Neural cell (in vitro differentiated cells): ENCODE measurements around the gene PPIE.
"Not testable (repeated sequence)": the region's sequence is repeated elsewhere in the genome, so short reads cannot be mapped to it uniquely, and the experiment has no call there.

Source experiments
- EP300 ChIP-seq: fragments of 450-650 bp; conservative IDR thresholded peaks from 2 replicates; pipeline ENCODE4 v1.6.1; 2014; ENCODE audit warnings: antibody characterized with exemption, mild to moderate bottlenecking, moderate library complexity; ENCODE audit not compliant: poor library complexity, severe bottlenecking
- EZH2 ChIP-seq: fragments of 200-600, 300-800 bp; shearing (Covaris generic), sonication (generic); IDR thresholded peaks from 2 replicates; pipeline ENCODE4 v1.6.1; 2014; ENCODE audit warnings: antibody characterized with exemption, low read length, borderline replicate concordance, mild to moderate bottlenecking; ENCODE audit not compliant: insufficient read depth, poor library complexity, severe bottlenecking
- MXI1 ChIP-seq: fragments of 450-650 bp; conservative IDR thresholded peaks from 2 replicates; pipeline ENCODE4 v1.6.1; 2014; ENCODE audit warnings: antibody characterized with exemption, mild to moderate bottlenecking; ENCODE audit not compliant: poor library complexity, severe bottlenecking
- POLR2AphosphoS5 ChIP-seq: IDR thresholded peaks from 2 replicates; pipeline ENCODE4 v1.6.1; 2012
- RAD21 ChIP-seq: fragments of 450-650 bp; conservative IDR thresholded peaks from 2 replicates; pipeline ENCODE4 v1.6.1; 2014; ENCODE audit warnings: antibody characterized with exemption, mild to moderate bottlenecking, moderate library complexity
- SMC3 ChIP-seq: fragments of 450-650 bp; conservative IDR thresholded peaks from 2 replicates; pipeline ENCODE4 v1.6.1; 2014; ENCODE audit warnings: antibody characterized with exemption, mild to moderate bottlenecking, moderate library complexity; ENCODE audit not compliant: poor library complexity
- TAF1 ChIP-seq: IDR thresholded peaks from 2 replicates; pipeline ENCODE4 v1.6.1; 2012; ENCODE audit warnings: low read depth
- TF ChIP-seq, protein P1 (sequence below): fragments of 450-650 bp; IDR thresholded peaks from 2 replicates; pipeline ENCODE4 v1.5.1; 2014; ENCODE audit warnings: antibody characterized with exemption, mild to moderate bottlenecking, moderate library complexity; ENCODE audit not compliant: poor library complexity, severe bottlenecking
- TF ChIP-seq, protein P2 (sequence below): IDR thresholded peaks from 2 replicates; pipeline ENCODE4 v1.6.1; 2012; ENCODE audit warnings: borderline replicate concordance

DNA sequence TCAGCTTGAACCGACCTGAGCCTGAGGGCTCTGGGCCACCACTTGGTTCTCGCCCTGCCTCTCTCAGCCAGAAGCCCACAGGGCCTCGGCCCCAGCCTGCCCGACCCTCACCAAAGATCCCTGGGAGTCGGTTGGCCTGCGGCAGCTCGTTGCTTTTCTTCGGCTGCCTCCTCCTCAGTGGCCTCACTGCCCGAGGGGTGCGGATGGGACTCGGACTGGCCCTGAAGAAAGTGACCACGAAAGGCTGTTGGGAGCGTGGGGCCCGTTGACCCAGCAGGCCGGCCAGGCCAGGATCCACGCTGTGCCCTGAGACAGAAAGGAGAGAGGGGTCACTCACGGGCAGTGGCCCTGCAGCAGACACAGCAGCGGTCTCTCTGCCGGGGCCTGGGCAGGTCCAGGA is 25.8 kb downstream of the PPIE start:
- TF ChIP-seq, protein P1, sequence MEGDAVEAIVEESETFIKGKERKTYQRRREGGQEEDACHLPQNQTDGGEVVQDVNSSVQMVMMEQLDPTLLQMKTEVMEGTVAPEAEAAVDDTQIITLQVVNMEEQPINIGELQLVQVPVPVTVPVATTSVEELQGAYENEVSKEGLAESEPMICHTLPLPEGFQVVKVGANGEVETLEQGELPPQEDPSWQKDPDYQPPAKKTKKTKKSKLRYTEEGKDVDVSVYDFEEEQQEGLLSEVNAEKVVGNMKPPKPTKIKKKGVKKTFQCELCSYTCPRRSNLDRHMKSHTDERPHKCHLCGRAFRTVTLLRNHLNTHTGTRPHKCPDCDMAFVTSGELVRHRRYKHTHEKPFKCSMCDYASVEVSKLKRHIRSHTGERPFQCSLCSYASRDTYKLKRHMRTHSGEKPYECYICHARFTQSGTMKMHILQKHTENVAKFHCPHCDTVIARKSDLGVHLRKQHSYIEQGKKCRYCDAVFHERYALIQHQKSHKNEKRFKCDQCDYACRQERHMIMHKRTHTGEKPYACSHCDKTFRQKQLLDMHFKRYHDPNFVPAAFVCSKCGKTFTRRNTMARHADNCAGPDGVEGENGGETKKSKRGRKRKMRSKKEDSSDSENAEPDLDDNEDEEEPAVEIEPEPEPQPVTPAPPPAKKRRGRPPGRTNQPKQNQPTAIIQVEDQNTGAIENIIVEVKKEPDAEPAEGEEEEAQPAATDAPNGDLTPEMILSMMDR: not testable (repeated sequence)
- TF ChIP-seq POLR2AphosphoS5, TAF1, SMC3, EP300, EZH2, RAD21, MXI1: not testable (repeated sequence)
- TF ChIP-seq, protein P2, sequence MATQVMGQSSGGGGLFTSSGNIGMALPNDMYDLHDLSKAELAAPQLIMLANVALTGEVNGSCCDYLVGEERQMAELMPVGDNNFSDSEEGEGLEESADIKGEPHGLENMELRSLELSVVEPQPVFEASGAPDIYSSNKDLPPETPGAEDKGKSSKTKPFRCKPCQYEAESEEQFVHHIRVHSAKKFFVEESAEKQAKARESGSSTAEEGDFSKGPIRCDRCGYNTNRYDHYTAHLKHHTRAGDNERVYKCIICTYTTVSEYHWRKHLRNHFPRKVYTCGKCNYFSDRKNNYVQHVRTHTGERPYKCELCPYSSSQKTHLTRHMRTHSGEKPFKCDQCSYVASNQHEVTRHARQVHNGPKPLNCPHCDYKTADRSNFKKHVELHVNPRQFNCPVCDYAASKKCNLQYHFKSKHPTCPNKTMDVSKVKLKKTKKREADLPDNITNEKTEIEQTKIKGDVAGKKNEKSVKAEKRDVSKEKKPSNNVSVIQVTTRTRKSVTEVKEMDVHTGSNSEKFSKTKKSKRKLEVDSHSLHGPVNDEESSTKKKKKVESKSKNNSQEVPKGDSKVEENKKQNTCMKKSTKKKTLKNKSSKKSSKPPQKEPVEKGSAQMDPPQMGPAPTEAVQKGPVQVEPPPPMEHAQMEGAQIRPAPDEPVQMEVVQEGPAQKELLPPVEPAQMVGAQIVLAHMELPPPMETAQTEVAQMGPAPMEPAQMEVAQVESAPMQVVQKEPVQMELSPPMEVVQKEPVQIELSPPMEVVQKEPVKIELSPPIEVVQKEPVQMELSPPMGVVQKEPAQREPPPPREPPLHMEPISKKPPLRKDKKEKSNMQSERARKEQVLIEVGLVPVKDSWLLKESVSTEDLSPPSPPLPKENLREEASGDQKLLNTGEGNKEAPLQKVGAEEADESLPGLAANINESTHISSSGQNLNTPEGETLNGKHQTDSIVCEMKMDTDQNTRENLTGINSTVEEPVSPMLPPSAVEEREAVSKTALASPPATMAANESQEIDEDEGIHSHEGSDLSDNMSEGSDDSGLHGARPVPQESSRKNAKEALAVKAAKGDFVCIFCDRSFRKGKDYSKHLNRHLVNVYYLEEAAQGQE: not testable (repeated sequence)
